Stimulated activated CD4-positive, alpha-beta T cell treated with anti-CD3 and anti-CD28 coated beads, Interleukin-15, amount 100 ng/mL, for 24 hours (primary cell): ENCODE data around the gene PKP1.
A peak's percentile ranks its signal among the peaks of the same experiment; 100 is the strongest.
"Not testable (repeated sequence)": the region's sequence is repeated elsewhere in the genome, so short reads cannot be mapped to it uniquely, and the experiment has no call there.

Experiments used
- DNase-seq: peaks from one replicate; pipeline ENCODE4 v3.0.0-alpha.2; 2020

PKP1 gene, protein sequence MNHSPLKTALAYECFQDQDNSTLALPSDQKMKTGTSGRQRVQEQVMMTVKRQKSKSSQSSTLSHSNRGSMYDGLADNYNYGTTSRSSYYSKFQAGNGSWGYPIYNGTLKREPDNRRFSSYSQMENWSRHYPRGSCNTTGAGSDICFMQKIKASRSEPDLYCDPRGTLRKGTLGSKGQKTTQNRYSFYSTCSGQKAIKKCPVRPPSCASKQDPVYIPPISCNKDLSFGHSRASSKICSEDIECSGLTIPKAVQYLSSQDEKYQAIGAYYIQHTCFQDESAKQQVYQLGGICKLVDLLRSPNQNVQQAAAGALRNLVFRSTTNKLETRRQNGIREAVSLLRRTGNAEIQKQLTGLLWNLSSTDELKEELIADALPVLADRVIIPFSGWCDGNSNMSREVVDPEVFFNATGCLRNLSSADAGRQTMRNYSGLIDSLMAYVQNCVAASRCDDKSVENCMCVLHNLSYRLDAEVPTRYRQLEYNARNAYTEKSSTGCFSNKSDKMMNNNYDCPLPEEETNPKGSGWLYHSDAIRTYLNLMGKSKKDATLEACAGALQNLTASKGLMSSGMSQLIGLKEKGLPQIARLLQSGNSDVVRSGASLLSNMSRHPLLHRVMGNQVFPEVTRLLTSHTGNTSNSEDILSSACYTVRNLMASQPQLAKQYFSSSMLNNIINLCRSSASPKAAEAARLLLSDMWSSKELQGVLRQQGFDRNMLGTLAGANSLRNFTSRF

DNA sequence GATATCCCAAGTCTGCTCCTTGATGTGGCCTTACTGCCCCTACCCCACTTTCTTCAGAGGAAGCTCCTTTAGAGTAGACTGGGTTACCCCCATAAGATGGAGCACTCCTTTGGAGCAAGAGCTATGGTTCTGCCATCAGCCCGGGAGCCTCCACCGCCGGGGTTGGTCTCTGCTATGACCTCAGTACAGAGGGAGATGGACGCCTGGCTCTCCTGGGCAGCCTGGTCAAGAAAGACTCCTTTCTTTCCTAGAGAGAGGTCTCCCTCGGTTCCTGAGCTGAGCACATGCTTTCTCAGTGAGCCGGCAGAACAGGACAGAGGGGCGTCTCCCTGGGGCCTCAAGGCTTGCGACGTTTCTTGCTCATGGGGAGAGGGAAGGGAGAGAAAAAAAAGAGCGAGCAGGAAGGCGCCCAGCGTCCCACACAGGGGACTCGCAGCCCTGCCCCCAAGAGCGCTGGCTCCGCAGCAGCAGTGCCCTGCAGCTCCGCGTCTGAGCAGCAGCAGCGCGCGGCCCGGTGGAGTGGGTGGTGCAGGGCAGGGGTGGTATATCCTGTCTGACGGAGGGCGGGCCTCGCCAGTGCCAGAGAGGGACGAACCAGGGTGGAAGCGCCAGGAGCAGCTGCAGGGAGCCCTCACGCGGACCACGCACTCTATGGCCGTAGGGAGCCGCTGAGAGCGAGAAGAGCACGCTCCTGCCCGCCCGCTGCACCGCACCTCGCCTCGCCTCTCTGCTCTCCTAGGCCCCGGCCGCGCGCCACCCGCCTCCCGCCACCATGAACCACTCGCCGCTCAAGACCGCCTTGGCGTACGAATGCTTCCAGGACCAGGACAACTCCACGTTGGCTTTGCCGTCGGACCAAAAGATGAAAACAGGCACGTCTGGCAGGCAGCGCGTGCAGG lies at the start of gene PKP1:
Gene PKP1, plus strand, starts transcription at position 576 of the 899 bp plus-strand sequence. Its CDS starts 197 bp downstream, at position 773.
- DNase-seq, result peak; percentile 55

- not testable (repeated sequence) for DNase-seq
Observed at GRCh38 chr1:201239646-201240045, 43.7 kb upstream of the PKP1 start.

DNA sequence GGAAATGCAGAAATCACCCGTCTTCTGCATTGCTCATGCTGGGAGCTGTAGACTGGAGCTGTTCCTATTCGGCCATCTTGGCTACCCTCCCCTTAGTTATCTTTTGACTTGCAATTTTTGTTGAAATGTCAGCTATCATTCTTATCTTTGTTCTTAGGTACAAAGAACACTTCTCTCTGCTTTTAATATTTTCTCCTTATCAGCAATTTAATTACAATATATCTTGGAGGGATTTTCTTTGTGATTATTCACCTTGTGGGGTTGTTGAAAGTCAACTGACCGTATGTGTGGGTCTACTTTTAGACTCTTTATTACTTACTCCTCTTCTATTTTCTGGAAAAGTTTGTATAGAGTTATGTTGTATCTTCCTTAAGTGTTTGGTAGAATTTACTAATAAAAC lies 43.1 kb upstream of the PKP1 start:
- DNase-seq, result no peak

- DNase-seq, result no peak
Observed at GRCh38 chr1:201241736-201242135, 41.6 kb upstream of the PKP1 start.

GRCh38 chr1:201245082-201245481 lies 38.2 kb upstream of the PKP1 start:
- no peak for DNase-seq

- no peak for DNase-seq
Observed at GRCh38 chr1:201248721-201249559, 34.4 kb upstream of the PKP1 start.

GRCh38 chr1:201250326-201251011 lies 32.8 kb upstream of the PKP1 start:
- no peak for DNase-seq

DNA sequence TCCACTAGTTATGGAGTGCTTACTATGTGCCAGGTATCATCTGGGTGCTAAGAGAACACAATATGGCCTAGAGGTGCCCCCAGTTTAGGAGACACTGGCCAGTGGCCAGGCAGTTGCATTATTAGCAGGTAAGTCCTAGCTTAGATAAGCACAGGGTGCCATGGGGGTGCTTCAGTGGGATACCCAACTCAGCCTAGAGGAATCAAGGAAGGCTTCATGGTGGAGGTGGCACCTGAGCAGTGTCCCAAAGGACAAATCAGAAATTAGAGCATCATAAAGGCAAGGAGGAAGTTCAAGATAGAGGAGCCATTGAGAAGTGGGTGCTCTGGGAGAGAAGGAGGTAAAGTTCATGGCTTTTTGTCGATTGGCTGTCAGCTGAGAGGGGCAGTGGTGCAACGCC lies 31.9 kb upstream of the PKP1 start:
- DNase-seq, result no peak

- DNase-seq, result no peak
Observed at GRCh38 chr1:201251851-201252430, 31.4 kb upstream of the PKP1 start.

DNA sequence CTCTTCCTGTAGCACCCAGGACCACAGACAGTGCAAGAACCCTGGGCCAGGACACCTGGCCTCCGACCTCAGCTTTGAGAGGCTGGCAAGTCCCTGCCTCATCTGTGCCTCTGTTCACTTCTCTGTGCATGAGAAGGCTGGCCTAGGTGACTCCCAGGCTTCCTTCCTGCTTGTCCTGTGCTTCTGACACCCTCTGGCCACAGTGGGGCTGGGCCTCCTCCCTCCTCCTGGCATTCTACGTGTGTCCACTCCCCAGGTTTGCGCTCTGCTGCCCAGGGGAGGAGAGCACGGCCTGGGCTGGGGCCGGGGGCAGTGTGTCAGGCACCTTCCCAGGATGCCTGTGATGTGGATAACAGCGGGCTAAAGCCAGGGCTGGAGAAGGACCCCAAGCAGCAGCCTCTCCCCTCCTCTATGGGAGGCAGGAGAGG lies 30.3 kb upstream of the PKP1 start:
- no peak for DNase-seq

- DNase-seq, result no peak
Observed at GRCh38 chr1:201253411-201253810, 29.9 kb upstream of the PKP1 start.

- DNase-seq, result no peak
Observed at GRCh38 chr1:201253906-201254624, 29.2 kb upstream of the PKP1 start.

- DNase-seq, result peak; percentile 75
Observed at GRCh38 chr1:201254625-201255478, 28.5 kb upstream of the PKP1 start.

DNA sequence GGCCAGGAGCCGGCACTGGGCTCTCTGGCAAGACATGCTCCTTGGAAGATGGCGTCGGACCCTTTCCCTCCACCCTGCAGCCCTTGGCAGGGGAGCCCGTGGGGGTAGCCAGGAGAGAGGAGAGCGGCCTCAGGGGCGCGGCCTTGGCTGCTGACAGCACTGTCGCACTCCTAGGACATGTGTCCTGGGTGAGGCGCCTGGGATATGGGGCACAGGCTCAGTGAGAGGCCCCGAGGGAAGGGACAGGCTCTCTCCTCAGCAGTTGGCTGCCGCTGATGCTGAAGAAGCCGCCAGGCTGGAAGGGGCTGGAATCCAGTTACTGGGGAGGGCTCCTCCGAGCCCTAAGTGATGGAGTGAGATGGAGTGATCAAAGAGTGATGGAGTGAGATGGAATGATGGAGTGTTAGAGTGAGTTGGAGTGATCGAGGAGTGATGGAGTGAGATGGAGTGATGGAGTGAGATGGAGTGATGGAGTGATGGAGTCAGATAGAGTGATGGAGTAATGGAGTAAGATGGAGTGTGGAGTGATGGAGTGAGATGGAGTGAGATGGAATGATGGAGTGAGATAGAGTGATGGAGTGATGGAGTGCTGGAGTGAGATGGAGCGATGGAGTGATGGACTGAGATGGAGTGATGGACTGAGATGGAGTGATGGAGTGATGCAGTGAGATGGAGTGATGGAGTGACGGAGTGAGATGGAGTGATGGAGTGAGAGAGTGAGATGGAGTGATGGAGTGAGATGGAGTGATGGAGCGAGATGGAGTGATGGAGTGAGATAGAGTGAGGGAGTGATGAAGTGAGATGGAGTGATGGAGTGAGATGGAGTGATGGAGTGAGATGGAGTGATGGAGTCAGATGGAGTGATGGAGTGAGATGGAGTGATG lies 27.6 kb upstream of the PKP1 start:
- DNase-seq, result no peak

GRCh38 chr1:201258132-201258531 lies 25.2 kb upstream of the PKP1 start:
- DNase-seq, result not testable (repeated sequence)

DNA sequence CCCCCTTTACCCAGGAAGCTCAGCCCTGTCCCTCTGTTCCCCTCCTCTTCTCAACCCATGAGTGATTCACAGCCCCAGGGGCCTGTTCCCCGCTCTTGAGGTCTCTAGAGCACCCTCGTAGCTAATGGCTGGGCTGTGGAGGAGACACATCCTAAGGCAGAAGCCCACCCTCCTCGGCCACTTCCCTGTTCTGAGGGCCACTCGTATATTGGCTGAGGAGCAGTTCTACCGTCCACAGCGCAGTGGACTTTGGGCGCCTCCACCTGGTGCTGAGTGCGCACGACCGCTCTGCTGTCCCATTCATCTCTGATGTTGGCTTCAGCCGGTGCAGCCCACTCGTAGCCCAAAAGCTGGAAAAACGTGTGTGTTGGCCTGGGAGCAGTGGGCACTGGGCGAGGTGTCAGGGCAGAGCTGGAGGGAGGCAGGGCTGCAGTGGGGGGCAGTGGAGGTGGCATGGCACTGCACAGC lies 24.5 kb upstream of the PKP1 start:
- no peak for DNase-seq

DNA sequence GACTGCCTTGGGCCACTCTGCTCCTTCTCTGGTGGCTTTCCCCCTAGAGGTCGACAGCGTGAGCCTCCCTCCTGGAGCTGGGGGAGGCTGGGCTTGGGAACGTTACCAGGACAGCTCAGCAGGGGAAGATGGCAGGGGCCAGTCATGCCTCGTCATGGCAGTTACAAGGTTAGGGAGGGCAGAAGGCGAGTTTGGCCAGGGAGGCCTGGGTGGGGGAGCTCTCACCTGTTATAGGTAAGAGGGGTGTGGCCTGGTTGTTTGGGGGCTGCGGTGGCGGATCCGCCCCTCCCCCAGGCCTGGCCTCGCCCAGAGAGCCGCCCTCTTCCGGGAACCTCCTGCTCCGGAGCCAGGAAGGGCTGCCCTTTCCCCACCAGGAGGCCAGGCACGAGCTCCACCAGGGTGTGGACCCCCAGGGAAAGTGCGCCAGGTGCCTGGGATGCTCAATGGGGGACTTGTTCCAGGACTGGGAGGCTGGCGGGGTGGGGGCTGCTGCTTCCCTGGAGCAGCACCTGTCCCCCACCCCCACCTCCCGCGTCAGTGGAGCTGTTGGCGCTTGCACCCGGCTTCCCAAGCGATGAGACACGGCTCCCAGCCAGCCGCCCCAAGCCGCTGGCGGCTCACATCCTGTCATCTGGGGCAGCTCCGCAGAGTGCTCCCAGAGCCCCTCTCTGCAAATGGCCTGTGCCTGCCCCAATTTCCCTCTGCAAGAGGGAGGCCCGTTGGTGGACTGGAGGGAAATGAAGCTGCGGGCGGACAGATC lies 23.6 kb upstream of the PKP1 start:
- DNase-seq, result no peak

DNA sequence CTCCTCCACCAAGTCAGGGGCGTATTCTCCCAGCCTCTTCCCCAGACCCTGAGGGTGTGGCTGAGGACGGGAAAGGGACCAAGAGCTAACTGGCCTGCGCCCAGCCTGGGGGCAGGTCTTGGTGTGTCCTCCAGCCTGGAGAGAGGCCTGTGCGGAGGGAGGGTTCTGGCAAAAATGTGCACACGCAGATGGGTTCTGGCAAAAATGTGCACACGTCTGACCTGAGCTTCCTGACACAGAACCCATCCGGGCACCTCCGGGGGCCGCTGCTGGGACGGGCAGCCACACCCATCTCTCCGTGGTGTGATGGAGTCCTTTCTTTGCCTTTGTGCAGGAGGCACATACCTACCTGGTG lies 23.1 kb upstream of the PKP1 start:
- no peak for DNase-seq
